ENCODE results near the gene PLAAT4.
A peak's percentile ranks its signal among the peaks of the same experiment; 100 is the strongest.
"Not testable (repeated sequence)": the region's sequence is repeated elsewhere in the genome, so short reads cannot be mapped to it uniquely, and the experiment has no call there.

The PLAAT4 gene

GRCh38 chr11:63573881-63574855 lies 37.6 kb downstream of the PLAAT4 start:
- DNase-seq: peak; percentile 54

- DNase-seq: no peak
Observed at GRCh38 chr11:63574856-63575602, 38.4 kb downstream of the PLAAT4 start.

GRCh38 chr11:63578882-63579281 lies 42.3 kb downstream of the PLAAT4 start:
- DNase-seq: not testable (repeated sequence)

- not testable (repeated sequence) for DNase-seq
Observed at GRCh38 chr11:63581224-63581623, 44.6 kb downstream of the PLAAT4 start.

GRCh38 chr11:63583357-63583677 lies 46.7 kb downstream of the PLAAT4 start:
- DNase-seq: no peak

GRCh38 chr11:63586451-63587166 lies 50.0 kb downstream of the PLAAT4 start:
- DNase-seq: no peak

GRCh38 chr11:63589000-63589399 lies 52.4 kb downstream of the PLAAT4 start:
- no peak for DNase-seq

GRCh38 chr11:63590024-63590788 lies 53.6 kb downstream of the PLAAT4 start:
- no peak for DNase-seq

GRCh38 chr11:63592975-63593395 lies 56.4 kb downstream of the PLAAT4 start:
- DNase-seq: no peak

- no peak for DNase-seq
Observed at GRCh38 chr11:63595296-63595695, 58.7 kb downstream of the PLAAT4 start.
